Measurements from ENCODE around the gene HAL.
"Not testable (repeated sequence)": the region's sequence is repeated elsewhere in the genome, so short reads cannot be mapped to it uniquely, and the experiment has no call there.

Gene HAL

GRCh38 chr12:95972832-95973456 is 23.2 kb downstream of the HAL start:
- TF ChIP-seq CTCF (IDR thresholded peaks at IDR 0.05; ENCODE audit: extremely low read depth, insufficient read depth, missing control alignments) = no peak
- no peak for DNase-seq (ENCODE audit: low spot score)
- in situ Hi-C loops (cut with MboI; ENCODE audit: low pct_unique_long_range_greater_than_20kb, low sequenced_read_pairs, unreplicated experiment) = no loop called here

- in situ Hi-C loops (cut with MboI; ENCODE audit: low pct_unique_long_range_greater_than_20kb, low sequenced_read_pairs, unreplicated experiment) = no loop called here
- DNase-seq (ENCODE audit: low spot score) = no peak
- TF ChIP-seq CTCF (IDR thresholded peaks at IDR 0.05; ENCODE audit: extremely low read depth, insufficient read depth, missing control alignments) = no peak
Measured at GRCh38 chr12:95970905-95971304, 25.2 kb downstream of the HAL start.

GRCh38 chr12:95969116-95969515 is 27.0 kb downstream of the HAL start:
- DNase-seq (ENCODE audit: low spot score); in situ Hi-C loops (cut with MboI; ENCODE audit: low pct_unique_long_range_greater_than_20kb, low sequenced_read_pairs, unreplicated experiment): not testable (repeated sequence)

GRCh38 chr12:95967301-95967700 is 28.8 kb downstream of the HAL start:
- in situ Hi-C loops (cut with MboI; ENCODE audit: low pct_unique_long_range_greater_than_20kb, low sequenced_read_pairs, unreplicated experiment) = no loop called here
- no peak for TF ChIP-seq CTCF (IDR thresholded peaks at IDR 0.05; ENCODE audit: extremely low read depth, insufficient read depth, missing control alignments)
- DNase-seq (ENCODE audit: low spot score) = no peak

GRCh38 chr12:95966287-95966870 is 29.8 kb downstream of the HAL start:
- no peak for TF ChIP-seq CTCF (IDR thresholded peaks at IDR 0.05; ENCODE audit: extremely low read depth, insufficient read depth, missing control alignments)
- in situ Hi-C loops (cut with MboI; ENCODE audit: low pct_unique_long_range_greater_than_20kb, low sequenced_read_pairs, unreplicated experiment) = no loop called here
- no peak for DNase-seq (ENCODE audit: low spot score)

- in situ Hi-C loops (cut with MboI; ENCODE audit: low pct_unique_long_range_greater_than_20kb, low sequenced_read_pairs, unreplicated experiment) = no loop called here
- no peak for DNase-seq (ENCODE audit: low spot score)
- peak; percentile 15 for TF ChIP-seq CTCF (IDR thresholded peaks at IDR 0.05; ENCODE audit: extremely low read depth, insufficient read depth, missing control alignments)
Measured at GRCh38 chr12:95963096-95963495, 33.0 kb downstream of the HAL start.

GRCh38 chr12:95962222-95962621 is 33.9 kb downstream of the HAL start:
- no peak for DNase-seq (ENCODE audit: low spot score)
- TF ChIP-seq CTCF (IDR thresholded peaks at IDR 0.05; ENCODE audit: extremely low read depth, insufficient read depth, missing control alignments) = no peak
- in situ Hi-C loops (cut with MboI; ENCODE audit: low pct_unique_long_range_greater_than_20kb, low sequenced_read_pairs, unreplicated experiment) = no loop called here

All from GM13977 (cell line).